Transverse colon (tissue), 3 donors: Measurements from ENCODE around the gene AGO3.

ENCODE experiments used
- CTCF ChIP-seq, 5 experiments: fragments of 200-600 bp in 3 of 5; fragments of 450-650 bp in 2 of 5; sonication (generic) in 3 of 5; IDR thresholded peaks; 1 replicate in 2 of 5; 2 replicates in 3 of 5; pipeline ENCODE4 v1.5.1; 2016 to 2017; ENCODE audit warnings: antibody characterized with exemption in 5 of 5, inconsistent platforms in 3 of 5, mild to moderate bottlenecking in 2 of 5, moderate library complexity in 1 of 5
- POLR2A ChIP-seq: fragments of 450-650 bp; IDR thresholded peaks from one replicate; pipeline ENCODE4 v1.6.1; 2016; ENCODE audit warnings: antibody characterized with exemption, mild to moderate bottlenecking, moderate library complexity

GRCh38 chr1:36014722-36015220 lies 83.9 kb downstream of the AGO3 start:
- TF ChIP-seq CTCF (IDR thresholded peaks at IDR 0.05) (no peak), POLR2A (no peak)
